ENCODE results near the gene TM9SF1.
A peak's percentile ranks its signal among the peaks of the same experiment; 100 is the strongest.

The TM9SF1 gene

DNA sequence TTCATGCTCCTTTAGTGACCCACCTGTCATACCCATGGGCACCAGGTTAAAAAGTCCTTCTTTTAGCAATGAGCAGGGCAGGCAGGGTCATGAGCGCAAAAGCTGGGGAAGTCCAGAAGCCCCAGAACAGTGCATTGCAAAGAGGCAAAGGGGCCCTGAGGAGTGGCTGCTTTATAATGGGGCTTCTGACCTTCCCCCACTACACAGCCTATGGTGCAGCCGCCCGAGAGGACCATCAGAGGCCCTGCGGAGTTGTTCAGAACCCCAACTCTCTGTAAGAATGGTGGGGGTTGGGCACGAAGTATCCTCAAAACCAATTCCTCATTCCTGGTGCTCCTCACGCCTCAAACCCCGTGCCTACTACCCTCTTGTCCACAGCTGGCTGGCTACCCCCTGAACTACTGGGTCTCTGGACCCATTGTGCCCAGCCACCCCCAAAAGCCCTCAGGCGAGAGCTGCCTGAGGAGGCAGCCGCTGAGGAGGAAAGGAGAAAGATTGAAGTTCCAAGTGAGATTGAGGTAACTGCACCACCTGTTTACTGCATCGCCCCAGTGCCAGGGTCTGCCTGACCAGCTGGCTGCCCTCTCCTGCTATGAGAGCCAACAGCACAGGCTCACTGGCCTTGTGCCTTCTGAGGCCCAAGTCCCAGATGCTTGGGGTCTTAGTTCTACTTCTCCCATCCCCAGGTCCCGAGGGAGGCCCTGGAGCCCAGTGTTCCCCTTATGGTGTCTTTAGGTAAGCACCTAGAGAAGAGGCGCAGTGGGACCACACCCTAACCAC is 16.7 kb downstream of the TM9SF1 start:
- no peak for DNase-seq

- no peak for DNase-seq
Observed at GRCh38 chr14:24177891-24178290, 17.4 kb downstream of the TM9SF1 start.

GRCh38 chr14:24177041-24177825 is 18.0 kb downstream of the TM9SF1 start:
- no peak for DNase-seq

- no peak for DNase-seq
Observed at GRCh38 chr14:24176599-24176998, 18.6 kb downstream of the TM9SF1 start.

DNA sequence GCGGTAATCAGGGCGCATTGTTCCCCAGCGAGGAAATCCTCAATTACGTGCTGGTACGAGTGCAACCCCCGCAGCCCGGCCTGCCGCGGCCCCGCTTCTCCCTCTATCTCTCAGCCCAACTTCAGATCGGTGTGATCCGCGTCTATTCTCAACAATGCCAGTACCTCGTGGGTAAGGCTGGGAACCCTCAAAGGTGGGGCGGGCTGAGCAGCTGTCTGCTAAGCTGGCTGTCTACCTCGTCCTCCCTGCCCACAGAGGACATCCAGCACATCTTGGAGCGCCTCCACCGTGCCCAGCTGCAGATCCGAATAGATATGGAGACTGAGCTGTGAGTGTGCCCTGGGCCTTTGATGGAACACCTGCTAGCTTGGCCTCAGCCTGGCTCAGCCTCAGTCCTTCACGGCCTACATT is 22.4 kb downstream of the TM9SF1 start:
- DNase-seq, result no peak

GRCh38 chr14:24172261-24172860 is 22.9 kb downstream of the TM9SF1 start:
- DNase-seq, result no peak

- peak; percentile 84 to 85 for DNase-seq
Observed at GRCh38 chr14:24171422-24172260, 23.6 kb downstream of the TM9SF1 start, which contains the start of gene REC8. Gene REC8, plus strand, starts transcription at chr14:24172080. Its CDS starts 473 bp downstream, at chr14:24172553.

- peak in 1 of 2 experiments; percentile 18 for DNase-seq
Observed at GRCh38 chr14:24167469-24168114, 27.6 kb downstream of the TM9SF1 start.

DNA sequence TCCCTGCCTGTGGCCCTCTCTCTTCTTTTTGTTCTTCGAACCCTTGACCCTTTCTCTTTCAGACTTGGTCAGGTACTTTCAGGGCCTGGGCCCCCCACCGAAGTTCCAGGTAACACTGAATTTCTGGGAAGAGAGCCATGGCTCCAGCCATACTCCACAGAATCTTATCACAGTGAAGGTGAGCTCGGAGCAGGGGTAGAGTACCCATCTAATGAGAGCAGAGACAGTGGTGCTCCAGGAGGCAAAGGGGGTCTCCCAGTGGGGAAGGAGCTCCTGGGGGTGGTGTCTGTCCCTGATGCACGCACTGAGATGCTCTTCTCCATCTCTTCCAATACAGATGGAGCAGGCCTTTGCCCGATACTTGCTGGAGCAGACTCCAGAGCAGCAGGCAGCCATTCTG is 29.5 kb downstream of the TM9SF1 start:
- no peak for DNase-seq

GRCh38 chr14:24164518-24164991 is 30.7 kb downstream of the TM9SF1 start:
- no peak for DNase-seq

DNA sequence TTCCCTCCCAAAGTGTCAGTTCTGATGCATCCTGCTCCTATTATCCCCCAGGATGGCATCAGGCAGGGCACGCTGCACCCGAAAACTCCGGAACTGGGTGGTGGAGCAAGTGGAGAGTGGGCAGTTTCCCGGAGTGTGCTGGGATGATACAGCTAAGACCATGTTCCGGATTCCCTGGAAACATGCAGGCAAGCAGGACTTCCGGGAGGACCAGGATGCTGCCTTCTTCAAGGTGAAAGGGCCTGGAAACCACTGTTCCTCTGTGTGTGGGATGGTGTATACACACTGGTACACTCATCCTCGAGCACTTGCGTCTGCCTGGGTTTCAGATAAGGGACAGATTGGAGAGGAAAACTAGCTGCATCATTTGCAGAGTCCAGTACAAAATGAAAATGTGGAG is 33.1 kb downstream of the TM9SF1 start:
- DNase-seq, result no peak

DNA sequence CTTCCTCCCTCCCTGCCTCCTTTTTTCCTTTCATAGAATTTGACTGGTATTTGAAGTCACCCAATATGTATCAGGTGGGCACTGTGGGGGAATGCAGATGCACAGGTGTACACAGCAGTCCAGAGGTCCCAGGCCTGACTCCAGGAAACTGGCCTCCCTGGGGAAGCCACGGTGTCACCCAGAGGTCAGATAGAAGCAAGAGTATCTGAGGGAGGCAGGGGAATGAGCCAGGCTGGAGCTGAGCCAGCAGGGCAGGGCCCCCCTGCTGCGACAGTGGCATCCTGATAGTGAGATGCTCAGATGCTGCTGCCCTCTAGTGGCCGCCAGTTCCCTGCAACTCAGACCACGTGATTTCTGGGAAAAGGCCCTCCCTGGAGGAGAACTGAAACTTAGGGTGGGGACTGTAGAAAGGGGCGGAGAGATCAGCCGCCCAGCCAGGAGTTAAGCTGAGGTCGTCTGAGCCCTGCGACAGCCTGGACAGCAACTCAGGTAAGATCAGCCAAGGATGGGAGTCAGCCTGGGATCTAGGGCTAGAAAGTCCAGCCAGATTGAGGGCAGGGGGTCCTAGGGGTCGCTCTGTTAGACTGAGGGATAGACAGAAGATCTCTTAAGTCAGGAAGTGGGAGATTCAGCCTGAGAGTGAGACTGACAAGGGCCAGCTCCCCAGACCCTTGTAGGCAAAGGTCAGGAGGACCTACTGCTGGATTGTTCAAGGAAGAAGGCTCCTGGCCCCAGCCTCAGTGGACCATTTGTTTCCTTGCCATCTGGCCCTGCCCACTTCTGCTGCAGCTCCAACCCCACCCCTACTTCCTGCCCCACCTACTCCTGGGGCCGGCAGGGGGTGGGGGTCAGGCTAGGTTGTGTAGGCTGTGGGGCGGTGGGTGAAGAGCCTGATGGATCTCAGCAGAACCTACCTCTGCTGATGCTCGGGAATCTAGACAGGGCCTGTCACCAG is 34.1 kb downstream of the TM9SF1 start, which contains the start of gene IRF9:
TSS of gene IRF9 (plus strand) at position 416 of the 955 bp plus-strand sequence. CDS start 880 bp downstream, outside the sequence.
- DNase-seq, result peak; percentile 84 to 89

DNA sequence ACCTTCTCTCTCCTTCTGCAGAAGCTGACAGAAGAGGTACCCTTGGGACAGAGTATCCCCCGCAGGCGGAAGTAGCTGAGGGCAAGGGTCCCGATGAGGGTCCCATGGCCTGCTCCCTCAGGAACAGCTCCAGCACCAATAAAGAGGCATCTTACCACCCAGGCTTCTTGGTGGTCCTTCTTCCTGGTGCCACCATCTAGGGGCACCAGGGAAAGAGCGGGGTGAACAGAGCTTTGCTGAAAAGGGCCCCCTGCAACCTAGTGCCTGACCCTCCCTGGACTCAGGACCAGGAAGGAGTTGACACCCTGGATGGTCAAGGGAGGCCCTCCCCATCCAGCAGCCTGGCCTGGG is 34.8 kb downstream of the TM9SF1 start:
- no peak for DNase-seq

- DNase-seq, result no peak
Observed at GRCh38 chr14:24159777-24160498, 35.3 kb downstream of the TM9SF1 start.

- DNase-seq, result no peak
Observed at GRCh38 chr14:24157331-24157730, 37.9 kb downstream of the TM9SF1 start.

DNA sequence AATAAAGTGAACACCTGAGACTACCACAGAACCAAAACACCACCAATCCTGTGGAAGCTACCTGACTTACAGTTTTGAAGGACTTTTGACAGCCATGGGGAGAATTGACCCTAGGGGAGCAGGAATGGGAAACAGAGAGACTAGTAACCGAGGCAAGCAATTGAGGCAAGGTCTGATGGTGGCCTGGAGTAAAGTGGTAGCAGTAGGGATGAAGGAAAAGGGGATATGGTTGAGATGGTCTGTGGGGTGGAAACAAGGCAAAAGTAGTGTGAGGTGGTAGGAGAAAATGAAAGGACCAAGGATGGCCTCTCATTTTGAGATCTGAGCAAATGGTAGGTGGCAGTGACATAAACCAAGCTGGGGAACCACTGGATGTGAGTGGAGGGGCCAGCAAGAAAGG is 38.4 kb downstream of the TM9SF1 start:
- DNase-seq, result no peak

DNA sequence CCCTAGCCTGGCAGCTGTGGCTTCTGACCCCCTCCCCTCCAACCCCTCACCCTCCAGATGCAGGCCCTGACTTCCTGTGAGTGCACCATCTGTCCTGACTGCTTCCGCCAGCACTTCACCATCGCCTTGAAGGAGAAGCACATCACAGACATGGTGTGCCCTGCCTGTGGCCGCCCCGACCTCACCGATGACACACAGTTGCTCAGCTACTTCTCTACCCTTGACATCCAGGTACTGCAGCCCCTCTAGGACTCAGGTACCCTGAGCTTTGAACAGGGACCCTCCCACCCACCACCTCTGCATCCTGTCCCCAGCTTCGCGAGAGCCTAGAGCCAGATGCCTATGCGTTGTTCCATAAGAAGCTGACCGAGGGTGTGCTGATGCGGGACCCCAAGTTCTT is 40.1 kb downstream of the TM9SF1 start:
- DNase-seq, result no peak

DNA sequence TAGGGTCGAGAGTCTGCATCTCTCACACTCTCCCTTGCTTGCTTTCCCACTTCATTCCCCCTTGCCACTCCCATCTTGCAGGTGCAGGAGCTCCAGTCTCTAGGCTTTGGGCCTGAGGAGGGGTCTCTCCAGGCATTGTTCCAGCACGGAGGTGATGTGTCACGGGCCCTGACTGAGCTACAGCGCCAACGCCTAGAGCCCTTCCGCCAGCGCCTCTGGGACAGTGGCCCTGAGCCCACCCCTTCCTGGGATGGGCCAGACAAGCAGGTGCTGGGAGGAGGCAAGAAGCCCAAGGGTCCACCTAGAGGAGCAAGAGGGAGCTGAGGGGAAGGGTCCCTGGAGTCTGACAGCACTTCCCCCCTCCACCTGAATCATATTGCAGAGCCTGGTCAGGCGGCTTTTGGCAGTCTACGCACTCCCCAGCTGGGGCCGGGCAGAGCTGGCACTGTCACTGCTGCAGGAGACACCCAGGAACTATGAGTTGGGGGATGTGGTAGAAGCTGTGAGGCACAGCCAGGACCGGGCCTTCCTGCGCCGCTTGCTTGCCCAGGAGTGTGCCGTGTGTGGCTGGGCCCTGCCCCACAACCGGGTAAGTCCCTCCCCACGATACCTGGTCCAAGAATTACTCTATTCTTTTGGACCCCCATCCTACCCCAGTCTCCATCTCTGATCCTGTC is 43.7 kb downstream of the TM9SF1 start:
- no peak for DNase-seq

DNA sequence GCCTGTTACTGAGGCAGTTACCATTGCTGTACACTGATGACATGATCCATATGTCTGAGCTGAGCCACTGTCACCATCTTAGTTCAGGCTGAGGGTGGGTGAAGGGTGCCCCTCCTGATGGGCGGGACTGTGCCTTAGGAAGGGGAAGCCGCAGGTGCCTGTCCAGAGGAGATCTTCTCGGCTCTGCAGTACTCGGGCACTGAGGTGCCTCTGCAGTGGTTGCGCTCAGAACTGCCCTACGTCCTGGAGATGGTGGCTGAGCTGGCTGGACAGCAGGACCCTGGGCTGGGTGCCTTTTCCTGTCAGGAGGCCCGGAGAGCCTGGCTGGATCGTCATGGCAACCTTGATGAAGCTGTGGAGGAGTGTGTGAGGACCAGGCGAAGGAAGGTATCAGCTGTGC is 44.2 kb downstream of the TM9SF1 start:
- DNase-seq, result no peak

- no peak for DNase-seq
Observed at GRCh38 chr14:24150567-24150966, 44.7 kb downstream of the TM9SF1 start.
